ENCODE results near the gene RUNX3.

GRCh38 chr1:24936684-24937083 is 6.6 kb upstream of the RUNX3 start:
- TF ChIP-seq CTCF (IDR thresholded peaks at IDR 0.05) (no peak), EZH2 (IDR thresholded peaks at IDR 0.05; ENCODE audit: borderline replicate concordance, insufficient read depth, low read depth, low read length, poor library complexity, severe bottlenecking) (no peak)
